Thoracic aorta (tissue), 2 donors: ENCODE measurements around the gene P4HA2. TPM values are rescaled to one million over a fixed set of nuclear protein-coding genes. Genes with fewer than 3 reads are reported as not detected.
A peak's percentile ranks its signal among the peaks of the same experiment; 100 is the strongest.

Experiments
- ATAC-seq: fragments of 150-250 bp; one replicate; pipeline ENCODE4 v1.8.0; 2017; ENCODE audit warnings: low read depth; ENCODE audit not compliant: insufficient number of reproducible peaks, low FRiP score
- DNase-seq: peaks from one replicate; pipeline ENCODE4 v3.0.0-alpha.2; 2020; ENCODE audit warnings: low spot score
- H3K27ac ChIP-seq, 2 donors: fragments of 200-600 bp; sonication (generic); 1 replicate in 1 of 2; 2 replicates in 1 of 2; pipeline ENCODE4 v1.5.1; 2016; ENCODE audit warnings: mild to moderate bottlenecking in 2 of 2, moderate library complexity in 2 of 2
- H3K27me3 ChIP-seq: fragments of 200-600 bp; sonication (generic); replicated peaks from 2 replicates; pipeline ENCODE4 v1.6.0; 2016; ENCODE audit warnings: mild to moderate bottlenecking; ENCODE audit not compliant: insufficient read depth
- H3K36me3 ChIP-seq: fragments of 200-600 bp; sonication (generic); one replicate; pipeline ENCODE4 v1.5.1; 2016
- H3K4me1 ChIP-seq, 2 donors: fragments of 200-600 bp; sonication (generic); 1 replicate in 1 of 2; 2 replicates in 1 of 2; pipeline versions ENCODE4 v1.5.1 to v1.6.0; 2016; ENCODE audit warnings: low read depth in 2 of 2, mild to moderate bottlenecking in 1 of 2; ENCODE audit not compliant: control insufficient read depth in 1 of 2
- H3K4me3 ChIP-seq: fragments of 200-600 bp; sonication (generic); 2 replicates; pipeline ENCODE4 v1.5.1; 2016; ENCODE audit warnings: mild to moderate bottlenecking
- H3K9me3 ChIP-seq: fragments of 200-600 bp; sonication (generic); 2 replicates; pipeline ENCODE4 v1.5.1; 2016
- CTCF ChIP-seq: fragments of 200-600 bp; sonication (generic); IDR thresholded peaks from one replicate; pipeline ENCODE4 v1.5.1; 2019; ENCODE audit warnings: antibody characterized with exemption
- total RNA-seq, 2 donors: library from RNA; depleted of rRNA; stranded (reverse); fragments of >200 nt; gene quantifications; one replicate each; pipeline versions ENCODE4 v1.1.0 to v1.2.3, GENCODE V29; 2016

The P4HA2 gene
- total RNA-seq, 2 donors from 2014 or later = 31.3 to 47.7 TPM

- H3K36me3 ChIP-seq = no peaks in the 10 kb centered on the region
- ATAC-seq (peak; percentile 3), DNase-seq (no peak)
- peak overlapping the region; percentile 91 to 98 for H3K27ac ChIP-seq
- peaks cover 30 to 73% of the 10 kb centered on the region in 2 donors for H3K4me1 ChIP-seq
- no peaks in the 10 kb centered on the region for H3K9me3 ChIP-seq
- TF ChIP-seq CTCF = no peak
- H3K4me3 ChIP-seq = peak overlapping the region; percentile 84
- no peaks in the 10 kb centered on the region for H3K27me3 ChIP-seq
Observed at GRCh38 chr5:132260051-132260450, 32.4 kb upstream of the P4HA2 start.

- TF ChIP-seq CTCF = no peak
- ATAC-seq (peak; percentile 16), DNase-seq (no peak)
- peak overlapping the region; percentile 91 to 98 for H3K27ac ChIP-seq
- H3K4me3 ChIP-seq = peak overlapping the region; percentile 84
- H3K27me3 ChIP-seq = no peaks in the 10 kb centered on the region
- H3K4me1 ChIP-seq = peaks cover 37 to 73% of the 10 kb centered on the region in 2 donors
- H3K9me3 ChIP-seq = no peaks in the 10 kb centered on the region
- H3K36me3 ChIP-seq = no peaks in the 10 kb centered on the region
Observed at GRCh38 chr5:132259069-132259851, 31.6 kb upstream of the P4HA2 start.

- ATAC-seq = no peak
- Histone ChIP-seq H3K9me3 (no peaks in the 10 kb centered on the region), H3K27ac (peak overlapping the region; percentile 91 to 98), H3K36me3 (no peaks in the 10 kb centered on the region), H3K4me3 (peak overlapping the region; percentile 84), H3K27me3 (no peaks in the 10 kb centered on the region), H3K4me1 (peaks cover 35 to 73% of the 10 kb centered on the region in 2 donors)
- TF ChIP-seq CTCF = no peak
- no peak for DNase-seq
Observed at GRCh38 chr5:132258102-132259068, 30.7 kb upstream of the P4HA2 start.

- no peak for TF ChIP-seq CTCF
- H3K9me3 ChIP-seq = no peaks in the 10 kb centered on the region
- no peak for ATAC-seq
- peak within 1 kb of the TSS; percentile 84 for H3K4me3 ChIP-seq
- DNase-seq = no peak
- no peaks in the 10 kb centered on the region for H3K27me3 ChIP-seq
- no peaks in the 10 kb centered on the region for H3K36me3 ChIP-seq
- H3K27ac ChIP-seq = peak within 1 kb of the TSS; percentile 91 to 98
- peaks cover 33 to 70% of the 10 kb centered on the region in 2 donors for H3K4me1 ChIP-seq
Observed at GRCh38 chr5:132257131-132258101, 29.8 kb upstream of the P4HA2 start, which contains the start of gene PDLIM4. PDLIM4 (plus strand) TSS chr5:132257696; CDS start chr5:132257735, 39 bp downstream.
